GM12875 (cell line): ENCODE data around the gene PIGR.

Source experiments
- H3K4me3 ChIP-seq: one replicate; pipeline ENCODE4 v1.5.1; 2011; ENCODE audit warnings: low read depth, low read length, control low read depth
- TF ChIP-seq, protein P1 (sequence below): IDR thresholded peaks from 2 replicates; pipeline ENCODE4 v1.5.1; 2011; ENCODE audit warnings: low read depth, mild to moderate bottlenecking, control low read depth, inconsistent platforms, low read length, moderate library complexity, borderline replicate concordance; ENCODE audit not compliant: insufficient read depth

PIGR gene

DNA sequence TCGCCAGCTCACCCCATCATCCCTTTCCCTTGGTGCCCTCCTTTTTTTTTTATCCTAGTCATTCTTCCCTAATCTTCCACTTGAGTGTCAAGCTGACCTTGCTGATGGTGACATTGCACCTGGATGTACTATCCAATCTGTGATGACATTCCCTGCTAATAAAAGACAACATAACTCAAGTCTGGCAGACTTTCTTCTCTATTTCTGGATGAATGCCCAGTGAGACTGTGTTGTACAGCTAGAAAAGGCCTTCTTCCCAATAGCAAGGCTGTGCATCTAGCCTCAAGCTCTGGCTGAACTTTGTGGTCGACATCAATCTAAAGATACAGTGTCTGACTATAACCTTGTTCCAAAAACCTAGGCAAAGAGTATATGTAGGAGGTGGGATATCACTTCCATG, 42.6 kb downstream of the PIGR start:
- TF ChIP-seq, protein P1, sequence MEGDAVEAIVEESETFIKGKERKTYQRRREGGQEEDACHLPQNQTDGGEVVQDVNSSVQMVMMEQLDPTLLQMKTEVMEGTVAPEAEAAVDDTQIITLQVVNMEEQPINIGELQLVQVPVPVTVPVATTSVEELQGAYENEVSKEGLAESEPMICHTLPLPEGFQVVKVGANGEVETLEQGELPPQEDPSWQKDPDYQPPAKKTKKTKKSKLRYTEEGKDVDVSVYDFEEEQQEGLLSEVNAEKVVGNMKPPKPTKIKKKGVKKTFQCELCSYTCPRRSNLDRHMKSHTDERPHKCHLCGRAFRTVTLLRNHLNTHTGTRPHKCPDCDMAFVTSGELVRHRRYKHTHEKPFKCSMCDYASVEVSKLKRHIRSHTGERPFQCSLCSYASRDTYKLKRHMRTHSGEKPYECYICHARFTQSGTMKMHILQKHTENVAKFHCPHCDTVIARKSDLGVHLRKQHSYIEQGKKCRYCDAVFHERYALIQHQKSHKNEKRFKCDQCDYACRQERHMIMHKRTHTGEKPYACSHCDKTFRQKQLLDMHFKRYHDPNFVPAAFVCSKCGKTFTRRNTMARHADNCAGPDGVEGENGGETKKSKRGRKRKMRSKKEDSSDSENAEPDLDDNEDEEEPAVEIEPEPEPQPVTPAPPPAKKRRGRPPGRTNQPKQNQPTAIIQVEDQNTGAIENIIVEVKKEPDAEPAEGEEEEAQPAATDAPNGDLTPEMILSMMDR: no peak

DNA sequence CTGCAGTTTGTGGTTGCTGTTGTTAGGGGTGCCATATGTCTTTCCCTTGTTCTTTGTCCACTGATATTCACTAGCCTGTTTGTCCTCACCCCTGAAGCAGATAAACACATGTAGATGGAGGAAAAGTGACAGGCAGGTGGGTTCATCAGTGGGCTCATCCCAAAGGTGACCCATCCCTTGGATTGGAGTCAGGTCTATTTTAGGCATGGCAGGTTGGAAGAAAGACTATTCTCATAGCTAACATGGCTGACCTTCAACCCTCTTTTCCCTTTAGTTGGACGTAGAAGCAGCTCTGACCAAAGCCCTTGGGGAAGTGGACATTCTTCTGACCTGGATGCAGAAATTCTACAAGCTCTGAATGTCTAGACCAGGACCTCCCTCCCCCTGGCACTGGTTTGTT, 43.6 kb downstream of the PIGR start:
- TF ChIP-seq, protein P1: no peak
- H3K4me3 ChIP-seq: no peak overlapping the region

More for the DNA sequence above, 42.6 kb downstream of the PIGR start:
- H3K4me3 ChIP-seq: no peak overlapping the region

DNA sequence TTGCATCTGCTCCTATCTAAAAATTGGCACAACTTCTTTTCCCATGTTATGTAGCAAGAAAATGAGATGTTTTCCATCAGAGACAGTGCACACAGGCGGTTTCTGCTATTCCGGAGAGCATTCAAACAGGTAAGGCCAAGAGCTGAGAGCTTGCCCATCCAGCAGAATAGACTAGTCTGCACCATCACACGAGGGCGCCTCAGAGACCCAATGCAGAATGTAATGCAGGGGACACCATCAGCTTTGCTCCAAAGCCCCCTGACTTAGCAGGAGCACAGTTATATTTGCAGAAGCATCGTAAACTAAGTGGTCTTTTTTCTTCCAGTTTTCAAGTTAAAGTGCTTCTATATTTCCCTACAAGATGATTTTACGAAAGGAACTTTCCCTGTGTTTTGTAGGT, 44.3 kb downstream of the PIGR start:
- TF ChIP-seq, protein P1: no peak
- no peak overlapping the region for H3K4me3 ChIP-seq

DNA sequence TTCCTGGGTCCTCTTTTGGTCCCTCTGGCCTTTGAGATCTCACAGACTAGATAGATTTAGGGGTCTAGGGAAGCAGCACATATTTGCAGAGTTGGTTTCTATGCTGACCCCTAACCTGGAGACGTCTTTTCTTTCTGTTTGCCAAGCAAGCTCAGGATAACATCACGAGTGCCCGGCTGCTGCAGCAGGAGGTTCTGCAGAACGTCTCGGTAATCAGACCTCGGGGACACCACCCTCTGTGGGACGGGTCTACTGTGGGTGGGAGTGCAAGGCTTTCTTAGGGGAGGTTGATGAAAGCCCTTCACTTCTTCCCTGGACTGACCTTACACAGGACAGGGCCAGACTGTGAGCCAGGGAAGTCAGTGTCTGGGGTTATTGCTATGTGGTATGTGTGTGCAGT, 46.1 kb downstream of the PIGR start:
- no peak overlapping the region for H3K4me3 ChIP-seq
- TF ChIP-seq, protein P1: no peak

DNA sequence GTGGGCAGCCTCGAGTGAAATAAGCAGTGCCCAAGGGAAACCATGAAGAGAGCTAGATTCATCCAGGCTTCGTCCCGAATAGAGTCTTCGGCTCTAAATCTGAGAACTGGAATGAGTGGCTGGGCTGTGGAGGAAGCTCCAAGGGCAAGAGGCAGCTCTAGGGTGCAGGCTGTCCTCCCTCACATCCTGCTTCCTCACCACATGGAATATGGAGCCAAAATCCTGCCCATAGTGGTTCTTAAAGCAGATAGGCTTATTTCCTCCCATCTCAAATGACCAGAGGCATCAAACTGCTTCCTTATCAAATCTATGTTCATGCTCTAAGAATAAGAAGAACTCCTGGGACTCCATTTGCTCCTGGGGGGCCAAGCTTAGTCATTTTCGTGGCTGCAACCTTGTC, 46.5 kb downstream of the PIGR start:
- H3K4me3 ChIP-seq: no peak overlapping the region
- TF ChIP-seq, protein P1: no peak

DNA sequence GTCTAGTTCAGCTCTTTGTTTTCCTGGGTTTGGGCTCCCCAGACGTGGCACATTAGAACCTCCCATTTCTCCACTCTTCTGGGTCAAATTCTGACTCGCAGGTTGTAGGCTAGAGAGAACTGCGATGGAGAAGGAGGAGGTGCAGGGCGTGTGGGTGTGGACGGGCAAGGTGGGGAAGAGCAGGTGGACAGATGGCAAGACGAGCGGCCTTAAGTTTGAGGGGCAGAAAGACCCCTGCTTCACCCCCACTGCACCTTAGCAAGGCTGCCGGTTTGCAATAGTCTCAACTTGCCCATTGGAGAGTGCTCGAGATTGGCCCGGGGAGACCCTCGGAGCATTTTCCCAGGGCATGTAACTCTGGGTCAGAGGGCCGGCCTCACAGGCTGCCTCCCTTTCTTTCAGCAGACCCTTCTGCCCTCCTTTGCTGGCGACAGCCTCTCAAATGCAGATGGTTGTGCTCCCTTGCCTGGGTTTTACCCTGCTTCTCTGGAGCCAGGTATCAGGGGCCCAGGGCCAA, 47.3 kb downstream of the PIGR start:
- H3K4me3 ChIP-seq: no peak overlapping the region
- TF ChIP-seq, protein P1: no peak

DNA sequence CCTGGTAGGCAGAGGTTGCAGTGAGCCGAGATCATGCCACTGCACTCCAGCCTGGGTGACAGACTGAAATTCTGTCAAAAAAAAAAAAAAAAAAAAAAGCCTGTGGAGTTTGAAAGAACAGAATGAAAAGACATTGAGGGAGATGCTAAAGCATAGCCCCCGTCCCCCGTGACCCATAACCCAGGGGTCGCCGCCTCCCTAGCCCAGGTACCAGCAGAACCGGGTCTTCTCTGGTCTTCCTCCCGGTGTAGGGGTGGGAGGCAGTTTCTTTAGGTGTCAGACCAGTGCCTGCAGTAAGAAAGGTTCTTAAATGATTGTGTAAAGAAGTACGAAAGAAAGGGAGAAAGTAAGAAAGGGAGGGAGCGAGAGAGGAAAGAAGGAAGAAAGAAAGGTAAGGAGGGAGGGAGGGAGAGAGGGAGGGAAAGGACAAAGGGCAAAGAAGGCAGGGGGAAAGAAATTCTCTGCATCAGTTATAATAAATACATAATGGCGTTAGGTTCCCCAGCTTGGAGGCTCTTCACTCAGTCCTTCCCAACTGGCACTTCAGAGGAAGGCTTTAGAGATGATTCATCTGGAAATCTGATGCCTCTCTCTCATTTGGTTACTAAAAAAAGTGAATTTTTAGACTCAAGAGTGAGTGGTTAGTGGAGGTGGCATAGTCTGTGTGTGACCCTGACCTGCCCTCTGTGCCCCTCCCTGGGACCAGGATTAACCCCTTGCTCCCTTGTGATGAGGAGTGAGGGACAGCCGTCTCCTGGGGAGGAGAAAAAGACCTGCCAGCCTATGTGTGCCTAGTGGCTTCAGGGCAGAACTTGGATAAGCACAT, 48.0 kb downstream of the PIGR start:
- TF ChIP-seq, protein P1: no peak
- no peak overlapping the region for H3K4me3 ChIP-seq
